ENCODE data around the gene OR4M1. TPM values are rescaled to one million over a fixed set of nuclear protein-coding genes. Genes with fewer than 3 reads are reported as not detected.
"Not testable (repeated sequence)": the region's sequence is repeated elsewhere in the genome, so short reads cannot be mapped to it uniquely, and the experiment has no call there.

Gene OR4M1
- total RNA-seq = not detected in 2 replicates

- H3K4me3 Mint-ChIP-seq (ENCODE audit: low read depth); H3K27ac Mint-ChIP-seq; DNase-seq (ENCODE audit: low spot score); intact Hi-C loops (cut with micrococcal nuclease); H3K36me3 Mint-ChIP-seq (ENCODE audit: low read depth); H3K27me3 Mint-ChIP-seq (ENCODE audit: low read depth); H3K4me1 Mint-ChIP-seq (ENCODE audit: low read depth): not testable (repeated sequence)
- peaks cover 17% of the 10 kb centered on the region for H3K9me3 Mint-ChIP-seq
Observed at GRCh38 chr14:19773204-19773603, at the start of gene OR4M1. Gene OR4M1 (plus strand): TSS chr14:19773504. CDS start chr14:19780323, 6,819 bp downstream.

GRCh38 chr14:19729359-19729758 lies 43.9 kb upstream of the OR4M1 start:
- intact Hi-C loops (cut with micrococcal nuclease) = no loop called here
- Mint-ChIP-seq H3K9me3 (peaks cover 15% of the 10 kb centered on the region), H3K4me3 (ENCODE audit: low read depth) (no peak overlapping the region), H3K27me3 (ENCODE audit: low read depth) (no peaks in the 10 kb centered on the region), H3K4me1 (ENCODE audit: low read depth) (no peaks in the 10 kb centered on the region), H3K36me3 (ENCODE audit: low read depth) (no peaks in the 10 kb centered on the region), H3K27ac (no peak overlapping the region)
- no peak for DNase-seq (ENCODE audit: low spot score)

GRCh38 chr14:19729763-19730162 lies 43.5 kb upstream of the OR4M1 start:
- no peaks in the 10 kb centered on the region for H3K4me1 Mint-ChIP-seq (ENCODE audit: low read depth)
- H3K9me3 Mint-ChIP-seq = peaks cover 15% of the 10 kb centered on the region
- DNase-seq (ENCODE audit: low spot score) = no peak
- H3K36me3 Mint-ChIP-seq (ENCODE audit: low read depth) = no peaks in the 10 kb centered on the region
- no peak overlapping the region for H3K4me3 Mint-ChIP-seq (ENCODE audit: low read depth)
- no peak overlapping the region for H3K27ac Mint-ChIP-seq
- H3K27me3 Mint-ChIP-seq (ENCODE audit: low read depth) = no peaks in the 10 kb centered on the region
- intact Hi-C loops (cut with micrococcal nuclease) = no loop called here

- H3K27ac Mint-ChIP-seq; intact Hi-C loops (cut with micrococcal nuclease); H3K36me3 Mint-ChIP-seq (ENCODE audit: low read depth); H3K27me3 Mint-ChIP-seq (ENCODE audit: low read depth); H3K4me3 Mint-ChIP-seq (ENCODE audit: low read depth); DNase-seq (ENCODE audit: low spot score); H3K4me1 Mint-ChIP-seq (ENCODE audit: low read depth): not testable (repeated sequence)
- H3K9me3 Mint-ChIP-seq = peaks cover 24% of the 10 kb centered on the region
Observed at GRCh38 chr14:19733893-19734292, 39.4 kb upstream of the OR4M1 start.

GRCh38 chr14:19743256-19743655 lies 30.0 kb upstream of the OR4M1 start, which contains the start of gene OR4Q3:
Gene OR4Q3 (plus strand): TSS chr14:19743571.
- no peaks in the 10 kb centered on the region for H3K4me1 Mint-ChIP-seq (ENCODE audit: low read depth)
- H3K9me3 Mint-ChIP-seq = peaks cover 8% of the 10 kb centered on the region
- H3K27ac Mint-ChIP-seq = no peak within 1 kb of the TSS
- no peaks in the 10 kb centered on the region for H3K27me3 Mint-ChIP-seq (ENCODE audit: low read depth)
- no peak for DNase-seq (ENCODE audit: low spot score)
- no peaks in the 10 kb centered on the region for H3K36me3 Mint-ChIP-seq (ENCODE audit: low read depth)
- intact Hi-C loops (cut with micrococcal nuclease) = no loop called here
- H3K4me3 Mint-ChIP-seq (ENCODE audit: low read depth) = no peak within 1 kb of the TSS

GRCh38 chr14:19752316-19752715 lies 21.0 kb upstream of the OR4M1 start:
- DNase-seq (ENCODE audit: low spot score); intact Hi-C loops (cut with micrococcal nuclease); H3K27me3 Mint-ChIP-seq (ENCODE audit: low read depth); H3K4me3 Mint-ChIP-seq (ENCODE audit: low read depth); H3K4me1 Mint-ChIP-seq (ENCODE audit: low read depth); H3K36me3 Mint-ChIP-seq (ENCODE audit: low read depth); H3K27ac Mint-ChIP-seq; H3K9me3 Mint-ChIP-seq: not testable (repeated sequence)

GRCh38 chr14:19754172-19754571 lies 19.1 kb upstream of the OR4M1 start:
- H3K27ac Mint-ChIP-seq = no peak overlapping the region
- no peaks in the 10 kb centered on the region for H3K9me3 Mint-ChIP-seq
- DNase-seq (ENCODE audit: low spot score) = no peak
- intact Hi-C loops (cut with micrococcal nuclease) = no loop called here
- H3K4me1 Mint-ChIP-seq (ENCODE audit: low read depth) = no peaks in the 10 kb centered on the region
- no peaks in the 10 kb centered on the region for H3K36me3 Mint-ChIP-seq (ENCODE audit: low read depth)
- H3K27me3 Mint-ChIP-seq (ENCODE audit: low read depth) = no peaks in the 10 kb centered on the region
- no peak overlapping the region for H3K4me3 Mint-ChIP-seq (ENCODE audit: low read depth)

- H3K4me1 Mint-ChIP-seq (ENCODE audit: low read depth); H3K4me3 Mint-ChIP-seq (ENCODE audit: low read depth): not testable (repeated sequence)
- H3K9me3 Mint-ChIP-seq = peaks cover 17% of the 10 kb centered on the region
Observed at GRCh38 chr14:19771491-19771890, 1.8 kb upstream of the OR4M1 start.

GRCh38 chr14:19771895-19772430 lies 1.3 kb upstream of the OR4M1 start:
- no peaks in the 10 kb centered on the region for H3K36me3 Mint-ChIP-seq (ENCODE audit: low read depth)
- no peak for DNase-seq (ENCODE audit: low spot score)
- H3K9me3 Mint-ChIP-seq = peaks cover 17% of the 10 kb centered on the region
- intact Hi-C loops (cut with micrococcal nuclease) = no loop called here
- H3K27ac Mint-ChIP-seq = no peak overlapping the region
- H3K4me1 Mint-ChIP-seq (ENCODE audit: low read depth) = no peaks in the 10 kb centered on the region
- no peaks in the 10 kb centered on the region for H3K27me3 Mint-ChIP-seq (ENCODE audit: low read depth)
- no peak overlapping the region for H3K4me3 Mint-ChIP-seq (ENCODE audit: low read depth)

More at GRCh38 chr14:19771491-19771890, 1.8 kb upstream of the OR4M1 start:
- H3K27ac Mint-ChIP-seq; H3K27me3 Mint-ChIP-seq (ENCODE audit: low read depth); DNase-seq (ENCODE audit: low spot score); intact Hi-C loops (cut with micrococcal nuclease); H3K36me3 Mint-ChIP-seq (ENCODE audit: low read depth): not testable (repeated sequence)

- H3K4me1 Mint-ChIP-seq (ENCODE audit: low read depth); intact Hi-C loops (cut with micrococcal nuclease); DNase-seq (ENCODE audit: low spot score); H3K4me3 Mint-ChIP-seq (ENCODE audit: low read depth); H3K27ac Mint-ChIP-seq; H3K36me3 Mint-ChIP-seq (ENCODE audit: low read depth); H3K27me3 Mint-ChIP-seq (ENCODE audit: low read depth): not testable (repeated sequence)
- peaks cover 17% of the 10 kb centered on the region for H3K9me3 Mint-ChIP-seq
Observed at GRCh38 chr14:19772454-19772853, 850 bp upstream of the OR4M1 start.

- no peak overlapping the region for H3K27ac Mint-ChIP-seq
- H3K4me3 Mint-ChIP-seq (ENCODE audit: low read depth) = no peak overlapping the region
- H3K4me1 Mint-ChIP-seq (ENCODE audit: low read depth) = no peaks in the 10 kb centered on the region
- DNase-seq (ENCODE audit: low spot score) = no peak
- intact Hi-C loops (cut with micrococcal nuclease) = no loop called here
- H3K9me3 Mint-ChIP-seq = peaks cover 8% of the 10 kb centered on the region
- H3K27me3 Mint-ChIP-seq (ENCODE audit: low read depth) = no peaks in the 10 kb centered on the region
- no peaks in the 10 kb centered on the region for H3K36me3 Mint-ChIP-seq (ENCODE audit: low read depth)
Observed at GRCh38 chr14:19775587-19775986, 2.3 kb downstream of the OR4M1 start.

GRCh38 chr14:19785848-19786247 lies 12.5 kb downstream of the OR4M1 start:
- H3K4me1 Mint-ChIP-seq (ENCODE audit: low read depth); intact Hi-C loops (cut with micrococcal nuclease): not testable (repeated sequence)

GRCh38 chr14:19787318-19787717 lies 14.0 kb downstream of the OR4M1 start:
- H3K27ac Mint-ChIP-seq; intact Hi-C loops (cut with micrococcal nuclease); H3K4me1 Mint-ChIP-seq (ENCODE audit: low read depth); H3K9me3 Mint-ChIP-seq; DNase-seq (ENCODE audit: low spot score); H3K36me3 Mint-ChIP-seq (ENCODE audit: low read depth); H3K4me3 Mint-ChIP-seq (ENCODE audit: low read depth); H3K27me3 Mint-ChIP-seq (ENCODE audit: low read depth): not testable (repeated sequence)

More at GRCh38 chr14:19785848-19786247, 12.5 kb downstream of the OR4M1 start:
- not testable (repeated sequence) for DNase-seq (ENCODE audit: low spot score); H3K36me3 Mint-ChIP-seq (ENCODE audit: low read depth); H3K9me3 Mint-ChIP-seq; H3K27me3 Mint-ChIP-seq (ENCODE audit: low read depth); H3K4me3 Mint-ChIP-seq (ENCODE audit: low read depth); H3K27ac Mint-ChIP-seq

- H3K4me3 Mint-ChIP-seq (ENCODE audit: low read depth); DNase-seq (ENCODE audit: low spot score); H3K27me3 Mint-ChIP-seq (ENCODE audit: low read depth); H3K36me3 Mint-ChIP-seq (ENCODE audit: low read depth); intact Hi-C loops (cut with micrococcal nuclease); H3K9me3 Mint-ChIP-seq; H3K27ac Mint-ChIP-seq; H3K4me1 Mint-ChIP-seq (ENCODE audit: low read depth): not testable (repeated sequence)
Observed at GRCh38 chr14:19788150-19788549, 14.8 kb downstream of the OR4M1 start.
